KOPT-K1 (cell line): Measurements from ENCODE around the gene AGXT2.

Experiments
- H3K27ac ChIP-seq: fragments of 200-600 bp; sonication (generic); 2 replicates; pipeline ENCODE4 v1.5.1; 2016; ENCODE audit warnings: antibody characterized with exemption, mild to moderate bottlenecking, low read depth, low read length; ENCODE audit not compliant: poor library complexity, severe bottlenecking
- H3K36me3 ChIP-seq: fragments of 200-600 bp; sonication (generic); 2 replicates; pipeline ENCODE4 v1.5.1; 2017; ENCODE audit warnings: antibody characterized with exemption, mild to moderate bottlenecking, low read length, moderate library complexity; ENCODE audit not compliant: insufficient read depth
- H3K9me3 ChIP-seq: fragments of 200-600 bp; sonication (generic); 2 replicates; pipeline ENCODE4 v1.5.1; 2017; ENCODE audit warnings: antibody characterized with exemption, low read length, mild to moderate bottlenecking; ENCODE audit not compliant: insufficient read depth, poor library complexity, severe bottlenecking

AGXT2 gene, protein sequence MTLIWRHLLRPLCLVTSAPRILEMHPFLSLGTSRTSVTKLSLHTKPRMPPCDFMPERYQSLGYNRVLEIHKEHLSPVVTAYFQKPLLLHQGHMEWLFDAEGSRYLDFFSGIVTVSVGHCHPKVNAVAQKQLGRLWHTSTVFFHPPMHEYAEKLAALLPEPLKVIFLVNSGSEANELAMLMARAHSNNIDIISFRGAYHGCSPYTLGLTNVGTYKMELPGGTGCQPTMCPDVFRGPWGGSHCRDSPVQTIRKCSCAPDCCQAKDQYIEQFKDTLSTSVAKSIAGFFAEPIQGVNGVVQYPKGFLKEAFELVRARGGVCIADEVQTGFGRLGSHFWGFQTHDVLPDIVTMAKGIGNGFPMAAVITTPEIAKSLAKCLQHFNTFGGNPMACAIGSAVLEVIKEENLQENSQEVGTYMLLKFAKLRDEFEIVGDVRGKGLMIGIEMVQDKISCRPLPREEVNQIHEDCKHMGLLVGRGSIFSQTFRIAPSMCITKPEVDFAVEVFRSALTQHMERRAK

GRCh38 chr5:35047785-35048404, at the start of gene AGXT2:
AGXT2 (minus strand) TSS chr5:35047949; CDS start chr5:35047892, 57 bp downstream.
- no peak within 1 kb of the TSS for H3K27ac ChIP-seq
- no peaks in the 10 kb centered on the region for H3K9me3 ChIP-seq
- no peaks in the 10 kb centered on the region for H3K36me3 ChIP-seq

GRCh38 chr5:35096932-35097331, 49.2 kb upstream of the AGXT2 start:
- Histone ChIP-seq H3K27ac (no peak overlapping the region), H3K9me3 (no peaks in the 10 kb centered on the region), H3K36me3 (no peaks in the 10 kb centered on the region)

- H3K36me3 ChIP-seq: no peaks in the 10 kb centered on the region
- H3K27ac ChIP-seq: no peak overlapping the region
- no peaks in the 10 kb centered on the region for H3K9me3 ChIP-seq
These were observed 48.5 kb upstream of the AGXT2 start for GRCh38 chr5:35096216-35096615.

DNA sequence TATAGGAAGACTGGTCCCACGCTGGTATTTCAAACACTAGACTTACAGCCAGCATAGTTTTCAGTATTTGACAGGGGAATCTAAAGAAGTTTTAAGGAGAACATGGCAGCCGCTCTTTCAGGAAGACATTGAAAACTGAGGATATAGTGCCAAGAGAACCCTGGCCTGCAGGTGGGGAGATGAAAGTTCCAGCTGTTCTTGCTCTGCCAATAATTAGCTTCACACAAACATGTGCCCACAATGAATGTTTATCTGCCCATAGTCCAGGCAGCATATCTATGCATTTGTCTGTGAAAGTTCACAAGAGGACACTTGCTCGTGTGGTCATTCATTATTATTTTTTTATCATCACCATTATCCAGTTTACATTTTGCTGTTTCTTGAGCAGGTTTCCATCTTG, 47.6 kb upstream of the AGXT2 start:
- no peak overlapping the region for H3K27ac ChIP-seq

GRCh38 chr5:35094948-35095347, 47.2 kb upstream of the AGXT2 start:
- Histone ChIP-seq H3K9me3 (no peaks in the 10 kb centered on the region), H3K27ac (no peak overlapping the region), H3K36me3 (no peaks in the 10 kb centered on the region)

More for the DNA sequence above, 47.6 kb upstream of the AGXT2 start:
- H3K9me3 ChIP-seq: no peaks in the 10 kb centered on the region
- H3K36me3 ChIP-seq: no peaks in the 10 kb centered on the region

DNA sequence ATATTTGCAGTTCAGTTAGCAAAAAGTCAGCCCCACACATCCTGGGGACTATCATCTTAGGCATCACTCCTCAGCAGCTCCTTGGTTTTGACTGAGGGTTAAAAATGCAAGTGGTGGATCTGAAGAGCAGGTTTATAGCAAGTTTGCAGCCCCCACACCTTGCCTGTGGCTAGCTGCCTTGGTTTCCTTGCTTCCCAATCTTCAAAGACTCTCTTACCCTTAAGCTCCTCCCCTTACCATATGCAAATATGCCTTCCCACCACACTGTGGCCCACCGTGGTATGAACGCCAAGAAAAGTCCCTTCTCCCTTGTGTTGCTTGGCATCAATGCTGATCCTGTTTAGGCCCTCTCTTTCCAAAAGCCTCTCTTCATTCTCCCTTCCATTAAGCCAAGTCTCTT, 45.0 kb upstream of the AGXT2 start:
- Histone ChIP-seq H3K36me3 (no peaks in the 10 kb centered on the region), H3K9me3 (no peaks in the 10 kb centered on the region), H3K27ac (no peak overlapping the region)

GRCh38 chr5:35091704-35092103, 44.0 kb upstream of the AGXT2 start:
- Histone ChIP-seq H3K36me3 (no peaks in the 10 kb centered on the region), H3K9me3 (no peaks in the 10 kb centered on the region), H3K27ac (no peak overlapping the region)

DNA sequence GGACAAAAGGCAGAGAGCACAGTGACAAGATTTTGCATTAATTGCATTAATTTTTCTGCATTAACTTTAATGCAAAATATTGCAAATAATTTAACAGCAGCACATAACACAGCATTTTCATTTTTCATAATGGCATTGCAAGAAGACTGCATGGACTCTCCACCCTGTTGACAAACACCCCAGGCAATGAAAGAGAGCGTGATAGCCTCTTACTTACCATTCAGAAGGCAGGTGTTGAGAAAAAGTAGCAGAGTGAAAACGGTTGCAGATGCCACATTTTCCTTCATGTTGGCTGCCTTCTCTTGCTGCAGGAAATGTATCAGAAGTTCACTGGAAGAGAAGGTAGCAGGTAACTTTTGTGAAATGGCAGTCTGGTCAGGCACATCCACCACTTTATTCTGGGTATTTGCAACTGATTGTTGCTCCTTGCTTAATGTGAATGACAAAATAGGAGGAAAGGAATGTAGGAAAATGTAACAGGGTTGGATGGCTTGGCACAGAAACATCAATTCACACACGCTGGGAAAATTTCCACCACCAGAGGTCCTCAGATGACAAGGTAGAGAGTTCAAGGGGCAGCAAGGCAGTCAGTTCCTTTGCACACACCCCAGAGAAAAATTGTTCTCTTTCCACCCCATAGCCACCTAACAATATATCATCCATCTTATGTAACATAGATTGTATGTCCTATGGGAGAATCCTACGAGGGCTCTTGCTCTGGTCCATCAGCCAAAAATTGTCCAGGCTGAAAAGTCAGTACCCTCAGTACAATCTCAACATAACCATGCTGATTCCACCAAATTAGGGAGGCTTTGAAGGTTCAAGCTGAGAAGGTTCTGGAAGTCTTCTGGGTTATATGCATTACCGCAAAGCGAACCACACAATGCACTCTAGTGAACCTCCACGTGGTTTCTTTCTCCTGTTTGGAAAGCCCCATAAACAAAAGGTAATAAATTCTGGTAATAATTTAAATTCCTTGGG, 41.9 kb upstream of the AGXT2 start:
- Histone ChIP-seq H3K36me3 (no peaks in the 10 kb centered on the region), H3K27ac (no peak overlapping the region), H3K9me3 (no peaks in the 10 kb centered on the region)

DNA sequence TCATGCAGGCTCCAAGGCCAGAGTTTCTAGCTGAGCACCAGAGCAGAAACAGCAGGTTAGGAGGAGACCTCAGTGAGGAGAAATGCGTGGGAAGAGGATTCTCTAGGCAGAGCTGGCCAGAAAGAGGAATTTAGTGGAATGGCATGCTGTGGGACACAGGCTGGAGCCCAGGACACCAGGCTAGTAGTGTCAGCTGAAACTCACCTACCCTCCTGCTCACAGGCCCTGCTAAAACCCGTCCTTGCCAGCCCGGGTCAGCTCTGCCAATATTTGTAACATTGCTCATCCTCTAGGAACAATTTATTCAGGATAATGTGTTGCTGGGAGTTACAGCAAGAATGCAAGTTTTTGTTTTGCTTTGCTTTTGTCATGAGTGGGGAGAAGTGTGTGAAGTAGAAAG, 40.2 kb upstream of the AGXT2 start:
- Histone ChIP-seq H3K27ac (no peak overlapping the region), H3K9me3 (no peaks in the 10 kb centered on the region), H3K36me3 (no peaks in the 10 kb centered on the region)

GRCh38 chr5:35083150-35083549, 35.4 kb upstream of the AGXT2 start:
- H3K27ac ChIP-seq: no peak overlapping the region
- no peaks in the 10 kb centered on the region for H3K36me3 ChIP-seq
- no peaks in the 10 kb centered on the region for H3K9me3 ChIP-seq

GRCh38 chr5:35082530-35082929, 34.8 kb upstream of the AGXT2 start:
- Histone ChIP-seq H3K36me3 (no peaks in the 10 kb centered on the region), H3K9me3 (no peaks in the 10 kb centered on the region), H3K27ac (no peak overlapping the region)

DNA sequence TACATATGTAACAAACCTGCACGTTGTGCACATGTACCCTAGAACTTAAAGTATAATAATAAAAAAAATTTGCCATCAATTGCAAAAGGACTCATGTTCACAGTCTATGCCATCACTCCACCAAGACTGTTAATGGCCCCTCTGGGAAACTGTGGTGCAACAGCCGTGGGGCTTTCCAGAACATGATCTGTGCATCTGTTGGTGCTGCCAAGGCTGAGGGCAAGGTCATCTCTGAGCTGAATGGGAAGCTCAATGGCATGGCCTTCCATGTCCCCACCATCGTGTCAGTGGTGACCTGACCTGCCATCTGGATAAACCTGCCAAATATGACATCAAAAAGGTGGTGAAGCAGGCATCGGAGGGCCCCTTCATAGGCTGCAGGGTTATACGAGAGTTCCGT, 33.4 kb upstream of the AGXT2 start:
- H3K36me3 ChIP-seq: no peaks in the 10 kb centered on the region
- no peak overlapping the region for H3K27ac ChIP-seq
- H3K9me3 ChIP-seq: no peaks in the 10 kb centered on the region

DNA sequence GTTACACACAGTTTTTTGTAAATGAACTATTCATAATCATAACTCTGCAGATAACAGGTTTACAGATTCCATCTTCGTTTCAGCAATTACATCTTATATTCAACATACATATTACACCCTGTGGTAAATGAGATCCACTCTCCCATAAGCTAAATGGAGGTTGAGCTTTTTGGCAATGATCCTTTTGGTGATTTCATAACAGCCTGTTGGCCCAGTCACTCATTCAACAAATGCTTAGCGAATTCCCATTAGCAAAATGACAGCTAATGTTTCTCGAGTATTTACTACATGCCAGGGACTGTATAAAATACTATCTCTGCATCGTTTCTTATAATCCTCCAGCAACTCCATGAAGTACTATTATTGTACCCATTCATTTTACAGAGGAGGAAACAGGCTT, 25.4 kb upstream of the AGXT2 start:
- H3K9me3 ChIP-seq: peaks cover 8% of the 10 kb centered on the region
- H3K36me3 ChIP-seq: no peaks in the 10 kb centered on the region
- H3K27ac ChIP-seq: no peak overlapping the region

DNA sequence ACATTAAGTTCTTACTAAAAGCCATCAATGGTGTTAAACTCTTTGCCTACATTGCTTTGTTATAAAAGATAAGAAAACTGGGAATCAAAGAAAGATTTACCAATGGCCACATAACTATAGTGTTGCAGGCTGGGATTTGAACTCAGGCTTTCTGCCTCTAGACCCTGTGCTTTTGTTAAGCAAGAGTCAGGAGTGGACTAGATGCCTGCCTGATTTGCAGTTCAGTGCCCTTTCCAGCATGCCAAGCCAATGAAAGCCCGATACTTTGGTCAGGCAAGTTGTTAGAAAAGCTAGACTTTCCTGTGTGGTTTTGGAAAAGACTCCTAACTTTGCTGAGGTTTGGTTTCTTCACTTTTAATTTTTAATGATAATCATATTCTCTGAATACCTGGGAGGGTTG, 21.4 kb upstream of the AGXT2 start:
- H3K36me3 ChIP-seq: no peaks in the 10 kb centered on the region
- H3K27ac ChIP-seq: no peak overlapping the region
- H3K9me3 ChIP-seq: peaks cover 8% of the 10 kb centered on the region

GRCh38 chr5:35067985-35068384, 20.2 kb upstream of the AGXT2 start:
- Histone ChIP-seq H3K27ac (no peak overlapping the region), H3K9me3 (no peaks in the 10 kb centered on the region), H3K36me3 (no peaks in the 10 kb centered on the region)
